Lung (tissue), 12 donors: ENCODE results near the gene TEX29. TPM values are rescaled to one million over a fixed set of nuclear protein-coding genes. Genes with fewer than 3 reads are reported as not detected.

Source experiments
- ATAC-seq: fragments of 200-7000 bp; cut with Tn5 transposase; one replicate; pipeline ENCODE4 v1.9.1; 2020; ENCODE audit warnings: moderate number of reproducible peaks; ENCODE audit not compliant: insufficient read depth, low FRiP score
- DNase-seq, 3 donors: peaks; one replicate each; pipeline ENCODE4 v3.0.0-alpha.2; 2013 to 2017
- H3K27ac ChIP-seq, 2 donors: one replicate each; pipeline ENCODE4 v1.5.1; 2013; ENCODE audit warnings: mild to moderate bottlenecking in 2 of 2, moderate library complexity in 2 of 2, control low read depth in 1 of 2, inconsistent platforms in 1 of 2, low read depth in 1 of 2, low read length in 1 of 2
- H3K27me3 ChIP-seq, 3 donors: one replicate each; pipeline ENCODE4 v1.5.1; 2013; ENCODE audit warnings: low read length in 2 of 3; ENCODE audit not compliant: control insufficient read depth in 3 of 3, insufficient read depth in 3 of 3
- H3K36me3 ChIP-seq, 4 donors: one replicate each; pipeline ENCODE4 v1.5.1; 2013; ENCODE audit warnings: low read length in 4 of 4, mild to moderate bottlenecking in 1 of 4, moderate library complexity in 1 of 4; ENCODE audit not compliant: control insufficient read depth in 4 of 4, insufficient read depth in 4 of 4
- H3K4me1 ChIP-seq, 5 donors: one replicate each; pipeline ENCODE4 v1.5.1; 2013; ENCODE audit warnings: low read length in 5 of 5, mild to moderate bottlenecking in 2 of 5, moderate library complexity in 1 of 5; ENCODE audit not compliant: control insufficient read depth in 5 of 5, insufficient read depth in 5 of 5
- H3K4me3 ChIP-seq: one replicate; pipeline ENCODE4 v1.5.1; 2013; ENCODE audit warnings: mild to moderate bottlenecking, control low read depth, moderate library complexity
- H3K9ac ChIP-seq, 2 donors: one replicate each; pipeline ENCODE4 v1.5.1; 2013; ENCODE audit warnings: low read length in 2 of 2, control low read depth in 1 of 2; ENCODE audit not compliant: insufficient read depth in 1 of 2
- H3K9me3 ChIP-seq, 4 donors: one replicate each; pipeline ENCODE4 v1.5.1; 2013; ENCODE audit warnings: low read length in 3 of 4, mild to moderate bottlenecking in 1 of 4, moderate library complexity in 1 of 4; ENCODE audit not compliant: control insufficient read depth in 4 of 4, insufficient read depth in 3 of 4
- WGBS, 2 donors: extraction: QIAGEN DNeasy Blood & Tissue Kit; methylation state at CpG; one replicate each; pipeline ENCODE4 v1.1.7; 2013; 5-methylcytosine and 5-hydroxymethylcytosine counted together
- polyA plus RNA-seq, 2 donors: library from polyadenylated mRNA; stranded (reverse); fragments of 200-250 nt; gene quantifications; one replicate each; pipeline ENCODE4 v1.2.1, GENCODE V29; 2013
- total RNA-seq, 2 donors: library from RNA; depleted of rRNA in 1 of 2; stranded (reverse); fragments of >200 nt in 1 of 2; gene quantifications; one replicate each; pipeline ENCODE4 v1.2.1, GENCODE V29; 2014 to 2021
- TF ChIP-seq, protein P1 (sequence below): IDR thresholded peaks from 2 replicates; pipeline ENCODE4 v1.5.1; 2012; ENCODE audit warnings: mild to moderate bottlenecking; ENCODE audit errors: control extremely low read depth, extremely low read depth
- donor health status: control.
- donor health status: control.
- donor health status: Bipolar disorder and iron deficiency.
- donor health status: healthy.
- donor health status: DM: yes; HTN: yes; CAD: no.

The TEX29 gene
- total and polyA plus RNA-seq, 4 donors = 0.19 to 0.79 (median 0.25) TPM; not detected in 1

DNA sequence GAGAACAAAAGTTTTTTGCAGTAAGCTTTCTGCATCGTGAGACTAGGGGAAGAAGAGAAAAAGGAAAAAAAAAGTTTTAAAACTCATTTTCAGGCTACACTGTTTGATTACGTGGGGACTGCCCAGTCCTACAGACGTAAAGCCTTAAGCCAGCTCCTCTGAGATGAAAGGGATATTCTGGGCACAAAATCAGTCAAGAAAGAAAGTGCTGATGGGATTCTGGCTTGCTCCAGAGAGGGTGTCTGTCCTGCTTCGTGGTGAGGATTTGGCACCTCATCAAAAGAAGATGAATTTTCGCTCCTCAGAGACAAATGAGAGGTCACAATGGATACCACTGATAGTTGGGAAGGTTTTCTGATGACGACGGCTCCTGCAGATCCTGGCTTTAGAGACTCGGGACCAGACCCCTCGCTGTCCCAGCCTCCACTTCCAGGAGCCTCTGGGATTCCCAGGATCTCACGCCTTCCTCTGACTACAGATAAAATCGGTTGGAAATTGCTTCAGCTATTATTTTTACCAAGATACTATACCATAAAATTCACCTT, 9.7 kb downstream of the TEX29 start:
- H3K9me3 ChIP-seq = peaks cover 0 to 2% (median 0%) of the 10 kb centered on the region in 4 donors
- peaks cover 0 to 27% (median 0%) of the 10 kb centered on the region in 5 donors for H3K4me1 ChIP-seq
- DNase-seq (peak in 2 of 3 donors; percentile 68 to 87), ATAC-seq (no peak)
- H3K36me3 ChIP-seq = no peaks in the 10 kb centered on the region
- TF ChIP-seq, protein P1, sequence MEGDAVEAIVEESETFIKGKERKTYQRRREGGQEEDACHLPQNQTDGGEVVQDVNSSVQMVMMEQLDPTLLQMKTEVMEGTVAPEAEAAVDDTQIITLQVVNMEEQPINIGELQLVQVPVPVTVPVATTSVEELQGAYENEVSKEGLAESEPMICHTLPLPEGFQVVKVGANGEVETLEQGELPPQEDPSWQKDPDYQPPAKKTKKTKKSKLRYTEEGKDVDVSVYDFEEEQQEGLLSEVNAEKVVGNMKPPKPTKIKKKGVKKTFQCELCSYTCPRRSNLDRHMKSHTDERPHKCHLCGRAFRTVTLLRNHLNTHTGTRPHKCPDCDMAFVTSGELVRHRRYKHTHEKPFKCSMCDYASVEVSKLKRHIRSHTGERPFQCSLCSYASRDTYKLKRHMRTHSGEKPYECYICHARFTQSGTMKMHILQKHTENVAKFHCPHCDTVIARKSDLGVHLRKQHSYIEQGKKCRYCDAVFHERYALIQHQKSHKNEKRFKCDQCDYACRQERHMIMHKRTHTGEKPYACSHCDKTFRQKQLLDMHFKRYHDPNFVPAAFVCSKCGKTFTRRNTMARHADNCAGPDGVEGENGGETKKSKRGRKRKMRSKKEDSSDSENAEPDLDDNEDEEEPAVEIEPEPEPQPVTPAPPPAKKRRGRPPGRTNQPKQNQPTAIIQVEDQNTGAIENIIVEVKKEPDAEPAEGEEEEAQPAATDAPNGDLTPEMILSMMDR = no peak
- no peak overlapping the region for H3K4me3 ChIP-seq
- H3K9ac ChIP-seq = no peak overlapping the region
- no peaks in the 10 kb centered on the region for H3K27me3 ChIP-seq
- WGBS, 2 donors = 68 to 78% methylated on average over 11 of the region's 11 CpGs
- H3K27ac ChIP-seq = no peak overlapping the region

DNA sequence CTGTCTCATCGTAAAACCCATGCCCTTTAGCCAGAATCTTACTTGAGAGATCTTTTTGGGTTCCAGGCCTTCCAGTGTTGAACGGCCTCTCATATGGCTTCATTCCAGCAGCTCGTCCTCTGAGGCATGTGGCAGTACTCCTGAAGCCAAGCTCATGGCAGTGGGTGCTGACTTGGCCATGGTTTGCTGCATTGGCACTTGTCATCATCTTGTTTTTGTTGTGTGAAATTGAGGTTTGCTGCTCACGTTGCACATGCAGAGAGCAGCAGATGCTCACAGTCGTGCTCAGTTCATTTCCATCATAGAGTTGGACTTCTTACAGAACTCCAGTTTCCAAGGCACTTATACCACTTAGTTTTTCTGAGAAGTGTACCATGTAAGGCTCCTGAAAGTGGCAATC, 14.9 kb downstream of the TEX29 start:
- ATAC-seq = no peak
- Histone ChIP-seq H3K36me3 (no peaks in the 10 kb centered on the region), H3K9me3 (peaks cover 0 to 2% (median 0%) of the 10 kb centered on the region in 4 donors), H3K9ac (no peak overlapping the region), H3K4me1 (peaks cover 0 to 12% (median 0%) of the 10 kb centered on the region in 5 donors), H3K4me3 (no peak overlapping the region), H3K27me3 (no peaks in the 10 kb centered on the region), H3K27ac (no peak overlapping the region)
- peak in 2 of 3 donors; percentile 8 to 25 for DNase-seq
- TF ChIP-seq, protein P1 = no peak
- WGBS, 2 donors = 81 to 84% methylated on average over 5 of the region's 5 CpGs

DNA sequence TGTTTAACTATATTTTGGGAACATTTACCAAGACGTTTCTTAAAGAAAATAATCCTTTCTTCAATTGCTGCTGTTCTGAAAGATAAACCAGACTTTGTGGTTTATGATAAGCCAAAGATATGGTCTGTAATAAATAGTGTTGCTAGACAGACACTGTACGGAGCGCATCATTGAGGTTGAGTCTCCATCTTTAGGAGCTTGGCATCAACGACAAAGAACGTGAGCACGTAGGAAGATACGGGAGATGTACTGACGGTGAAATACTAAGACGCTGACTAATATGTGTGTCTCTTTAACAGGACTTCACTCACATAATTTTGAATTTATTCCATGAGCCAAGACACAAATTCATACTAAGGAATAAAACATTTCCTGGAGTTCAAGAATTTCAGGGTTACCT, 16.2 kb downstream of the TEX29 start:
- peaks cover 0 to 9% (median 0%) of the 10 kb centered on the region in 5 donors for H3K4me1 ChIP-seq
- WGBS, 2 donors = 89 to 94% methylated on average over 9 of the region's 9 CpGs
- no peak overlapping the region for H3K27ac ChIP-seq
- ATAC-seq (no peak), DNase-seq (no peak)
- peaks cover 0 to 2% (median 0%) of the 10 kb centered on the region in 4 donors for H3K9me3 ChIP-seq
- H3K36me3 ChIP-seq = no peaks in the 10 kb centered on the region
- H3K4me3 ChIP-seq = no peak overlapping the region
- TF ChIP-seq, protein P1 = no peak
- H3K27me3 ChIP-seq = no peaks in the 10 kb centered on the region
- H3K9ac ChIP-seq = no peak overlapping the region

DNA sequence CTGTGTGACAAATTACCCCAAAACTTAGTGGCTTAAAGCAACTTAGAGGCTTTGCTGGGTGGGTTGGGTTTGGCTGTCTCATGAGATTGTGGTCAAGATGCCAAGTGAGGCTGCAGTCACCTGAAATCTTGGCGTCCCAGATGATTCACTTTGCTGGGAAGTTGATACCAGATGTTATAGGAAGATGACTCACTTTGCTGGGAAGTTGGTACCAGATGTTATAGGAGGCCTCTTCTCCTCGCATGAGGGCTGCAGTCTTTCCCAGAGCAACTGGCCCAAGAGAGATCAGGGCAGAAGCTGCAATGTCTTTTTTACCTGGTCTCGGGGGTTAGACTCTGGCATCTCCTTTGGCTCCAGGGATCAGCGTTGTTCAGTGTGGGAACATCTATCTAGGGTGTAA, 16.8 kb downstream of the TEX29 start:
- Histone ChIP-seq H3K4me1 (peaks cover 0 to 9% (median 0%) of the 10 kb centered on the region in 5 donors), H3K27ac (no peak overlapping the region), H3K27me3 (no peaks in the 10 kb centered on the region), H3K36me3 (no peaks in the 10 kb centered on the region), H3K9me3 (peaks cover 0 to 2% (median 0%) of the 10 kb centered on the region in 4 donors), H3K9ac (no peak overlapping the region), H3K4me3 (no peak overlapping the region)
- TF ChIP-seq, protein P1 = no peak
- ATAC-seq (no peak), DNase-seq (no peak)
- WGBS, 2 donors = 89 to 93% methylated on average over 4 of the region's 4 CpGs
